Stomach (tissue), 9 donors: ENCODE results near the gene IGIP. TPM values are rescaled to one million over a fixed set of nuclear protein-coding genes. Genes with fewer than 3 reads are reported as not detected.

Experiments used
- DNase-seq, 2 donors: peaks; one replicate each; pipeline versions ENCODE4 v3.0.0 to v3.0.0-alpha.2; 2013 to 2019
- H3K27ac ChIP-seq, 5 donors: fragments of 200-600 bp in 4 of 5; sonication (generic) in 4 of 5; one replicate each; pipeline ENCODE4 v1.5.1; 2013 to 2019; ENCODE audit warnings: mild to moderate bottlenecking in 1 of 5, moderate library complexity in 1 of 5
- H3K27me3 ChIP-seq, 3 donors: fragments of 200-600 bp; sonication (generic); one replicate each; pipeline ENCODE4 v1.5.1; 2017 to 2019; ENCODE audit warnings: mixed run types in 1 of 3
- H3K36me3 ChIP-seq, 4 donors: fragments of 200-600 bp; sonication (generic); 1 replicate in 3 of 4; 2 replicates in 1 of 4; pipeline ENCODE4 v1.5.1; 2016 to 2019
- H3K4me1 ChIP-seq, 4 donors: fragments of 200-600 bp; sonication (generic); one replicate each; pipeline ENCODE4 v1.5.1; 2016 to 2019
- H3K4me3 ChIP-seq, 4 donors: fragments of 200-600 bp; sonication (generic) in 3 of 4; one replicate each; pipeline ENCODE4 v1.5.1; 2016 to 2019; ENCODE audit warnings: mild to moderate bottlenecking in 1 of 4
- H3K9me3 ChIP-seq, 4 donors: fragments of 200-600 bp; sonication (generic); one replicate each; pipeline ENCODE4 v1.5.1; 2016 to 2019
- EP300 ChIP-seq: sonication (generic); formaldehyde crosslinking; IDR thresholded peaks from one replicate; pipeline ENCODE4 v1.6.1; 2017; ENCODE audit warnings: antibody characterized with exemption
- POLR2A ChIP-seq, 4 donors: fragments of 450-650 bp; IDR thresholded peaks; one replicate each; pipeline ENCODE4 v1.6.1; 2016; ENCODE audit warnings: antibody characterized with exemption in 4 of 4, control low read depth in 2 of 4, mild to moderate bottlenecking in 1 of 4, moderate library complexity in 1 of 4
- POLR2AphosphoS5 ChIP-seq, 3 donors: sonication (generic); formaldehyde crosslinking; IDR thresholded peaks; one replicate each; pipeline ENCODE4 v1.6.1; 2016; ENCODE audit warnings: antibody characterized with exemption in 3 of 3
- WGBS, 5 donors: extraction: QIAGEN DNeasy Blood & Tissue Kit in 3 of 5; methylation state at CpG; one replicate each; pipeline versions ENCODE4 v1.1.5 to v1.1.7; 2013 to 2018; 5-methylcytosine and 5-hydroxymethylcytosine counted together
- intact Hi-C: fragments of 100-400 bp; cut with DNase I; formaldehyde crosslinking; loops from one replicate; pipeline ENCODE4 v1.15.1; 2023; ENCODE audit warnings: low total_unique reads
- polyA plus RNA-seq, 3 donors: library from polyadenylated mRNA; stranded (reverse); fragments of 200-250 nt; gene quantifications; one replicate each; pipeline ENCODE4 v1.2.3, GENCODE V29; 2013
- total RNA-seq, 5 donors: library from RNA; depleted of rRNA; stranded (reverse); fragments of >200 nt; gene quantifications; one replicate each; pipeline versions ENCODE4 v1.1.0 to v1.2.3, GENCODE V29; 2014 to 2016
- TF ChIP-seq, protein P1 (sequence below), 7 experiments: fragments of 450-650 bp in 4 of 7; fragments of 200-600 bp in 3 of 7; sonication (generic) in 3 of 7; IDR thresholded peaks; one replicate each; pipeline ENCODE4 v1.5.1; 2016 to 2019; ENCODE audit warnings: antibody characterized with exemption in 7 of 7, control low read depth in 2 of 7, mild to moderate bottlenecking in 1 of 7
- donor health status: healthy with polysubstance abuse.
- donor health status: Bipolar disorder and iron deficiency.
- donor health status: healthy.

IGIP gene
- total and polyA plus RNA-seq, 8 donors: 1.8 to 29.5 (median 6.4) TPM

DNA sequence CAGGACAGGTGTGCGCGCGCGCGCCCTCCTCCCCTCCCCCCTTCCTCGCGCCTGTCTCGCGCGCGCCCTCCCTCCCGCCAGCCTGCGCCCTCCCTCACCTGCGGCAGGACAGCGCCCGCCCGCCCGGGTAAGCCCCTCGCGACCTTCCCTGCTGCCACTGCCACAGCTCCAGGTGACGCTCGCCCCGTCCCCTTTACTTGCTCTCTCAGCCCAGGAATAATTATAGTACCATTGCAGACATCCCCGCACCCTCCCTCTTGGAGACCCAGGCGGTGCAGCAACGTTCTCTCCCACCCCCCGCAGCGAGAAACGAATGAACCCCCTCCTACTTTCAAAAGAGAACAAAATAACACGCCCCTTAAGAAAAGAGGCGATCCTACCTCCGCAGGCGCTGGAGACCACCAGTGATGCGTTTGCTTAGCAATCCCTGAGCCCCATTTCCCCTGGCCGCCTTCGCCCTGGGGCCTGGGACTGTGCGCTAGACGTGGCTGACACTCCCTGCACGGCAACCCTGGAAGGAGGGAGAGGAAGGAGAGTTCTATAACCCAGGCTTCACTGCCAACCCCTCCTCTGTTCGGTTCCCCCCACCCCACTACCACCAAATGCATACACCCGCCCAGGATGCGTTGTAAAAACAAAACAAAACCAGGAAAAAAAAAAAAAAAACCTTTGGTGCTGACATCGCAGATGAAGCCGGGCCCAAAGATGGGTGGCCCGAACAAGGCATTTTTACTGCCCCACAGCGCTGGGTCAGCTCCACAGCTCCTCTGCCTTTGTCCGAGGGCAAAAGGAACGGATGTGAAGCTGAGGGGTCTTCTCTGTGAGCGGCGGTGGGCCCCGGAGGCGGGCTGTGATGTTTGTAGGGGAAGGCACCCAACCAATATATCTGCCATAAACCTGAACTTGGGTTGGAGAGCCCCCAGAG lies 17.4 kb upstream of the IGIP start:
- peak overlapping the region; percentile 91 to 99 (median 98) for H3K27ac ChIP-seq
- intact Hi-C loops: loop anchor here (5.0 kb wide), 1 partner anchor 39 kb away; no protein-coding TSS in a partner anchor
- TF ChIP-seq EP300 (no peak), POLR2AphosphoS5 (IDR thresholded peaks at IDR 0.05) (no peak), POLR2A (IDR thresholded peaks at IDR 0.05) (no peak)
- TF ChIP-seq, protein P1, sequence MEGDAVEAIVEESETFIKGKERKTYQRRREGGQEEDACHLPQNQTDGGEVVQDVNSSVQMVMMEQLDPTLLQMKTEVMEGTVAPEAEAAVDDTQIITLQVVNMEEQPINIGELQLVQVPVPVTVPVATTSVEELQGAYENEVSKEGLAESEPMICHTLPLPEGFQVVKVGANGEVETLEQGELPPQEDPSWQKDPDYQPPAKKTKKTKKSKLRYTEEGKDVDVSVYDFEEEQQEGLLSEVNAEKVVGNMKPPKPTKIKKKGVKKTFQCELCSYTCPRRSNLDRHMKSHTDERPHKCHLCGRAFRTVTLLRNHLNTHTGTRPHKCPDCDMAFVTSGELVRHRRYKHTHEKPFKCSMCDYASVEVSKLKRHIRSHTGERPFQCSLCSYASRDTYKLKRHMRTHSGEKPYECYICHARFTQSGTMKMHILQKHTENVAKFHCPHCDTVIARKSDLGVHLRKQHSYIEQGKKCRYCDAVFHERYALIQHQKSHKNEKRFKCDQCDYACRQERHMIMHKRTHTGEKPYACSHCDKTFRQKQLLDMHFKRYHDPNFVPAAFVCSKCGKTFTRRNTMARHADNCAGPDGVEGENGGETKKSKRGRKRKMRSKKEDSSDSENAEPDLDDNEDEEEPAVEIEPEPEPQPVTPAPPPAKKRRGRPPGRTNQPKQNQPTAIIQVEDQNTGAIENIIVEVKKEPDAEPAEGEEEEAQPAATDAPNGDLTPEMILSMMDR (IDR thresholded peaks at IDR 0.05): no peak
- H3K4me3 ChIP-seq: peak overlapping the region; percentile 69 to 77 (median 76)
- H3K9me3 ChIP-seq: no peaks in the 10 kb centered on the region
- H3K27me3 ChIP-seq: peaks cover 0 to 14% (median 0%) of the 10 kb centered on the region in 3 donors
- peaks cover 18 to 66% (median 59%) of the 10 kb centered on the region in 4 donors for H3K4me1 ChIP-seq
- WGBS, 5 donors: 1 to 5% (median 3%) methylated on average over 34 to 52 of the region's 52 CpGs
- peak; percentile 41 to 56 for DNase-seq
- H3K36me3 ChIP-seq: no peaks in the 10 kb centered on the region

DNA sequence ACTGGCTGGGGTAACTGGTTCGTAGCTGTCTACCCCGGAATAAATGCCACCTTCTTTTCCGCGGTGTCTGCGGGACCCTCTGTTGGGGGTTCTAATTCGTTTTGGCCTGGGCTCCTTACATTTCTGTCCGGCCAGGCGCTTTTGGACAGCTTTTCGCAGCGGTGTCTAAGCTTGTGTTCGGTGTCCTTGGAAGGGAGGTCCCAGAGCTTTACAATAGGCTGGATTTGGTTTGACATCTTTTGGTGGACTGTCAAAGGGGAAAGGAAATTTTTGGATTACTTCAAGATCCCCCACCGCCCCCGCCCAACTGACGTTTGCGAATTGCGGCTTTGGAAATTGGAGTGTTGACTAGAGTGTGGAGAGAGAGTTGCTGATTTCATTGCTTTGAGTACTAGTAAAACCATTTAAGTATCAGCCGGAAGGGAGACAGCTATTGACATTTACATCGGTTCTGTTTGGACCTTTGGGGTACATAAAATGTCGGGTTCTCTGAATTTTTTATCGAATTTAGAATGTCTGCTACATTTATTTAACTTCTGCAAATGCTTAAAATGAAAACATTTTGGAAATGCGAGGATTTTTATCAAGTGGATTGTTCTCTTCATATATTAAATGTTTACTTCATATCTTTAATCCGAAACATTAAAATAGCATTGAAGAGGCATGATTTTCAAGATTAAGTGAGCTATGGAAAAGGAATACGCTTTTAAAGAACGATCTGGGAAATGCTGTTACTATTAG lies 16.5 kb upstream of the IGIP start:
- Histone ChIP-seq H3K36me3 (no peaks in the 10 kb centered on the region), H3K4me1 (peaks cover 18 to 69% (median 62%) of the 10 kb centered on the region in 4 donors), H3K27ac (peak overlapping the region; percentile 91 to 99 (median 98)), H3K9me3 (no peaks in the 10 kb centered on the region), H3K4me3 (peak overlapping the region; percentile 69 to 77 (median 76)), H3K27me3 (peaks cover 0 to 14% (median 0%) of the 10 kb centered on the region in 3 donors)
- whole genome bisulfite sequencing, 5 donors: 18 to 33% (median 32%) methylated on average over 24 of the region's 24 CpGs
- DNase-seq: peak in 1 of 2 donors; percentile 26
- no peak for TF ChIP-seq POLR2A (IDR thresholded peaks at IDR 0.05)
- TF ChIP-seq EP300: no peak
- no peak for TF ChIP-seq POLR2AphosphoS5 (IDR thresholded peaks at IDR 0.05)
- intact Hi-C loops: loop anchor here (5.0 kb wide), 1 partner anchor 38 kb away; no protein-coding TSS in a partner anchor

DNA sequence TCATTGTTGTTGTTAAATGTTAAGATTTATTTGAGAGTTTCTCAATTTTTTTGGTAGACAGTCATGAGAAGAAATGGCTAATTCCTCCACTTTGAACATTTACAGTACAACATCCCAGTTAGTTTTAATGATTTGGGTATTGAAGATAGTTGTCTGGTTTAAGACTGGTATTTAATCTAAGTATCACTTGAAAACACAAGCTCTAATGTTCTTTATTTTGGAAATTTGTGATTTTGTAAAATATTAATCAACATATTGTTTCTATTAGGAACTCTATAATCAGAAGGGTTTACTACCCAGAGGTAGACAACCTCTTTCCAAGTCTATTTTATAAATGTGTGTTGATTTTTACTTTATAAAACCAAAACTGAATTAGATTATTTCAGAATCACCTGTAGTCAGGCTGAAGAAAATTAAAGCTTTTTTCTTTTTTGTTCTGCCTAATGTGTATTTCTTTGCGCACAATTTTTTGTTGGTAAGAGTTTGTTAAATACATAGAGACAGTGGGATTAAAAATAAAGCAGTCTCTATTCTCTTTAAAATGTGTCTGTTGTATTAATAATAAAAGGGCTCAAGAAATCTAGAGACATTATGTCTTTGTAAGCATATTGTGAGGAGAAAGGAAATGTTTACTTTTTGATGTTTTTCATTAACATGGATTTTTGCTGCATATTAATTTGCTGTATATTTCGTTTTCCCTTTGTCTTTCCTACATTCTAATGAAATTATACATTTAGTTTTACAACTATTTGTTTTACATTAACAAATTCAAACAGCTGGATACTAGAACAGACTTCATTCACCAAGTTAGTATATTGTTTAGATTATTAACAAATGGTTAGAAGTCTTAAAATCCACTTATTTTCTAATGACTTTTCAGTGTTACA lies 15.7 kb upstream of the IGIP start:
- Histone ChIP-seq H3K4me3 (peak overlapping the region in 1 of 4 donors; percentile 76), H3K36me3 (no peaks in the 10 kb centered on the region), H3K27ac (peak overlapping the region in 2 of 5 donors; percentile 98 to 99), H3K9me3 (no peaks in the 10 kb centered on the region), H3K4me1 (peaks cover 20 to 74% (median 67%) of the 10 kb centered on the region in 4 donors), H3K27me3 (peaks cover 0 to 14% (median 0%) of the 10 kb centered on the region in 3 donors)
- peak in 1 of 2 donors; percentile 11 for DNase-seq
- 58 to 78% (median 63%) methylated on average over 2 of the region's 2 CpGs for WGBS, 5 donors
- TF ChIP-seq POLR2AphosphoS5 (IDR thresholded peaks at IDR 0.05): no peak
- TF ChIP-seq POLR2A (IDR thresholded peaks at IDR 0.05): no peak
- TF ChIP-seq EP300: no peak
- TF ChIP-seq, protein P1 (IDR thresholded peaks at IDR 0.05): no peak
- intact Hi-C loops: loop anchor here (5.0 kb wide), 1 partner anchor 37 kb away; no protein-coding TSS in a partner anchor

DNA sequence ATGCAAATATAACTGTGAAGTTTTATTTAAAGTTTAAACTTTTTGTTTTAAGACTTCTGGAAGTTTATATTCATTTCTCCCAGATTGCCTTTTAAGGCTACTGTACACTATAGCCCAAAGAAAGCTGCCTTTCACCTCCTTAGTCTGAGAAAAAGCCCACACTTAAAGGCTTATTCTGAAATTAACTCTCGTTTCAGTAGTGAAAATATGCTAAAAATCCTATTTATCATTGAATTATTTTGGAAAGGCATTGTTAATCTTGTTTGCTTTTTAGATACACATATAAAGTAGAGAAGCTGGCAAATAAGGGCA lies 15.1 kb upstream of the IGIP start:
- DNase-seq: peak in 1 of 2 donors; percentile 3
- H3K9me3 ChIP-seq: no peaks in the 10 kb centered on the region
- peaks cover 0 to 14% (median 0%) of the 10 kb centered on the region in 3 donors for H3K27me3 ChIP-seq
- WGBS, 5 donors: 26 to 48% (median 43%) methylated on average over 1 of the region's 1 CpG
- no peaks in the 10 kb centered on the region for H3K36me3 ChIP-seq
- TF ChIP-seq EP300 (no peak), POLR2A (IDR thresholded peaks at IDR 0.05) (no peak), POLR2AphosphoS5 (IDR thresholded peaks at IDR 0.05) (no peak)
- TF ChIP-seq, protein P1 (IDR thresholded peaks at IDR 0.05): no peak
- H3K4me1 ChIP-seq: peaks cover 24 to 80% (median 73%) of the 10 kb centered on the region in 4 donors
- H3K4me3 ChIP-seq: no peak overlapping the region
- H3K27ac ChIP-seq: no peak overlapping the region
- intact Hi-C loops: no loop called here
